ENCODE measurements around the gene TMEM87A.

Gene TMEM87A

GRCh38 chr15:42270551-42270950 is 2.7 kb downstream of the TMEM87A start:
- TF ChIP-seq CEBPB (IDR thresholded peaks at IDR 0.05) (no peak), USF1 (IDR thresholded peaks at IDR 0.05) (no peak), ZBTB7A (IDR thresholded peaks at IDR 0.05; ENCODE audit: low read depth) (no peak), FOXM1 (IDR thresholded peaks at IDR 0.05; ENCODE audit: borderline replicate concordance, low read depth) (no peak), CREB1 (IDR thresholded peaks at IDR 0.05; ENCODE audit: low read depth) (no peak), REST (IDR thresholded peaks at IDR 0.05; ENCODE audit: low read depth) (no peak), TAF1 (IDR thresholded peaks at IDR 0.05; ENCODE audit: low read depth) (no peak), MAX (IDR thresholded peaks at IDR 0.05) (no peak), EP300 (IDR thresholded peaks at IDR 0.05; ENCODE audit: borderline replicate concordance) (no peak), TCF12 (IDR thresholded peaks at IDR 0.05; ENCODE audit: low read depth) (no peak), TEAD4 (IDR thresholded peaks at IDR 0.05) (no peak), EGR1 (IDR thresholded peaks at IDR 0.05) (no peak), NFIC (IDR thresholded peaks at IDR 0.05) (no peak), YY1 (IDR thresholded peaks at IDR 0.05; ENCODE audit: low read depth) (no peak), RAD21 (IDR thresholded peaks at IDR 0.05; ENCODE audit: low read depth) (no peak)

- TF ChIP-seq TAF1 (IDR thresholded peaks at IDR 0.05; ENCODE audit: low read depth), result no peak
- no peak for TF ChIP-seq REST (IDR thresholded peaks at IDR 0.05; ENCODE audit: low read depth)
- no peak for TF ChIP-seq EGR1 (IDR thresholded peaks at IDR 0.05)
- TF ChIP-seq ZBTB7A (IDR thresholded peaks at IDR 0.05; ENCODE audit: low read depth), result no peak
- no peak for TF ChIP-seq TEAD4 (IDR thresholded peaks at IDR 0.05)
- TF ChIP-seq EP300 (IDR thresholded peaks at IDR 0.05; ENCODE audit: borderline replicate concordance), result no peak
- TF ChIP-seq FOXM1 (IDR thresholded peaks at IDR 0.05; ENCODE audit: borderline replicate concordance, low read depth), result no peak
Measured at GRCh38 chr15:42267286-42267685, 5.9 kb downstream of the TMEM87A start.

- TF ChIP-seq REST (IDR thresholded peaks at IDR 0.05; ENCODE audit: low read depth) (no peak), TCF12 (IDR thresholded peaks at IDR 0.05; ENCODE audit: low read depth) (no peak), YY1 (IDR thresholded peaks at IDR 0.05; ENCODE audit: low read depth) (no peak), TEAD4 (IDR thresholded peaks at IDR 0.05) (no peak)
Measured at GRCh38 chr15:42264795-42265194, 8.4 kb downstream of the TMEM87A start.

- TF ChIP-seq TCF12 (IDR thresholded peaks at IDR 0.05; ENCODE audit: low read depth) (no peak), CEBPB (IDR thresholded peaks at IDR 0.05) (no peak), CREB1 (IDR thresholded peaks at IDR 0.05; ENCODE audit: low read depth) (no peak), NFIC (IDR thresholded peaks at IDR 0.05) (no peak), EP300 (IDR thresholded peaks at IDR 0.05; ENCODE audit: borderline replicate concordance) (no peak), FOXM1 (IDR thresholded peaks at IDR 0.05; ENCODE audit: borderline replicate concordance, low read depth) (no peak), MAX (IDR thresholded peaks at IDR 0.05) (no peak), USF1 (IDR thresholded peaks at IDR 0.05) (no peak), RAD21 (IDR thresholded peaks at IDR 0.05; ENCODE audit: low read depth) (no peak), TEAD4 (IDR thresholded peaks at IDR 0.05) (no peak), REST (IDR thresholded peaks at IDR 0.05; ENCODE audit: low read depth) (no peak), TAF1 (IDR thresholded peaks at IDR 0.05; ENCODE audit: low read depth) (no peak), ZBTB7A (IDR thresholded peaks at IDR 0.05; ENCODE audit: low read depth) (no peak), EGR1 (IDR thresholded peaks at IDR 0.05) (no peak), YY1 (IDR thresholded peaks at IDR 0.05; ENCODE audit: low read depth) (no peak)
Measured at GRCh38 chr15:42253300-42253699, 19.9 kb downstream of the TMEM87A start.
